HepG2 (cell line): Measurements from ENCODE around the gene MLX. TPM values are rescaled to one million over a fixed set of nuclear protein-coding genes. Genes with fewer than 3 reads are reported as not detected.

Experiments
- AKAP8 ChIP-seq: sonication (generic); formaldehyde crosslinking; IDR thresholded peaks from 2 replicates; pipeline ENCODE4 v1.5.1; 2020; ENCODE audit warnings: mild to moderate bottlenecking, missing genetic modification reagents
- CBX2 ChIP-seq, 2 experiments: fragments of 200-600 bp in 1 of 2; sonication (generic); formaldehyde crosslinking in 1 of 2; IDR thresholded peaks; 2 replicates each; pipeline versions ENCODE4 v1.7.0 to v1.8.1; 2018 to 2022; ENCODE audit warnings: low read depth in 2 of 2, low read length in 1 of 2, mild to moderate bottlenecking in 1 of 2, missing genetic modification reagents in 1 of 2
- CTCF ChIP-seq: sonication (generic); formaldehyde crosslinking; IDR thresholded peaks from 2 replicates; pipeline ENCODE4 v1.5.0; 2020; ENCODE audit warnings: mild to moderate bottlenecking, missing genetic modification reagents, moderate library complexity
- ETV6 ChIP-seq: sonication (generic); formaldehyde crosslinking; conservative IDR thresholded peaks from 2 replicates; pipeline ENCODE4 v1.4.0; 2020; ENCODE audit warnings: missing genetic modification reagents
- GPN1 ChIP-seq: sonication (generic); formaldehyde crosslinking; IDR thresholded peaks from 2 replicates; pipeline ENCODE4 v1.5.1; 2020; ENCODE audit warnings: missing genetic modification reagents, borderline replicate concordance
- IKZF1 ChIP-seq: fragments of 450-650 bp; IDR thresholded peaks from 2 replicates; pipeline ENCODE4 v1.7.1; 2016
- KDM4B ChIP-seq: sonication (generic); formaldehyde crosslinking; IDR thresholded peaks from 2 replicates; pipeline ENCODE4 v1.4.0; 2020; ENCODE audit warnings: missing genetic modification reagents
- KDM5B ChIP-seq: sonication (generic); formaldehyde crosslinking; IDR thresholded peaks from 2 replicates; pipeline ENCODE4 v1.4.0; 2020; ENCODE audit warnings: missing genetic modification reagents, mild to moderate bottlenecking, borderline replicate concordance
- KLF11 ChIP-seq: IDR thresholded peaks from 2 replicates; pipeline ENCODE4 v1.6.1; 2016; ENCODE audit warnings: missing compliant biosample characterization
- MBD4 ChIP-seq: IDR thresholded peaks from 2 replicates; pipeline ENCODE4 v1.6.1; 2012; ENCODE audit warnings: low read length, inconsistent platforms, borderline replicate concordance
- MEF2D ChIP-seq: sonication (generic); formaldehyde crosslinking; IDR thresholded peaks from 2 replicates; pipeline ENCODE4 v1.5.1; 2020; ENCODE audit warnings: mild to moderate bottlenecking, missing genetic modification reagents
- NCOR1 ChIP-seq: fragments of 200-600 bp; sonication (generic); IDR thresholded peaks from 2 replicates; pipeline ENCODE4 v1.7.0; 2017; ENCODE audit warnings: antibody characterized with exemption, low read length, borderline replicate concordance
- RAD21 ChIP-seq: fragments of 450-650 bp; formaldehyde crosslinking; IDR thresholded peaks from 2 replicates; pipeline ENCODE4 v1.5.0; 2020; ENCODE audit warnings: mild to moderate bottlenecking
- SALL1 ChIP-seq: sonication (generic); formaldehyde crosslinking; IDR thresholded peaks from 2 replicates; pipeline ENCODE4 v1.8.0; 2022; ENCODE audit warnings: mild to moderate bottlenecking, missing genetic modification reagents
- TARDBP ChIP-seq: sonication (generic); formaldehyde crosslinking; IDR thresholded peaks from 2 replicates; pipeline ENCODE4 v1.8.0; 2022; ENCODE audit warnings: mild to moderate bottlenecking, missing genetic modification reagents
- YY1 ChIP-seq: IDR thresholded peaks from 2 replicates; pipeline ENCODE4 v1.6.1; 2011; ENCODE audit warnings: low read length, low read depth, moderate library complexity, mild to moderate bottlenecking; ENCODE audit not compliant: insufficient read depth, insufficient replicate concordance
- ZFP41 ChIP-seq: sonication (generic); formaldehyde crosslinking; IDR thresholded peaks from 2 replicates; pipeline ENCODE4 v1.4.0; 2020; ENCODE audit warnings: mild to moderate bottlenecking, missing genetic modification reagents, borderline replicate concordance
- ZNF260 ChIP-seq: sonication (generic); formaldehyde crosslinking; IDR thresholded peaks from 2 replicates; pipeline ENCODE4 v1.4.0; 2020; ENCODE audit warnings: missing genetic modification reagents, low read depth, mild to moderate bottlenecking, borderline replicate concordance
- ZNF382 ChIP-seq: sonication (generic); formaldehyde crosslinking; IDR thresholded peaks from 2 replicates; pipeline ENCODE4 v1.5.0; 2020; ENCODE audit warnings: missing genetic modification reagents, mild to moderate bottlenecking, borderline replicate concordance
- ZNF496 ChIP-seq: sonication (generic); formaldehyde crosslinking; IDR thresholded peaks from 2 replicates; pipeline ENCODE4 v1.8.1; 2023; ENCODE audit warnings: mild to moderate bottlenecking, moderate library complexity, missing genetic modification reagents; ENCODE audit not compliant: insufficient replicate concordance
- ZNF674 ChIP-seq: sonication (generic); formaldehyde crosslinking; IDR thresholded peaks from 2 replicates; pipeline ENCODE4 v1.5.0; 2020; ENCODE audit warnings: low read depth, mild to moderate bottlenecking, missing genetic modification reagents
- polyA plus RNA-seq, 8 experiments: library from polyadenylated mRNA; depleted of rRNA in 3 of 8; stranded (reverse) in 7 of 8; unstranded in 1 of 8; fragments of >200 nt; fragmentation: Illumina TruSeq in 4 of 8; extraction: Trizol in 4 of 8; gene quantifications; 2 replicates each; pipeline versions ENCODE4 v1.2.1 to v1.2.3, GENCODE V29; 2011 to 2016; ENCODE audit warnings: low read depth in 4 of 8, missing spikeins in 1 of 8, mixed read lengths in 1 of 8; ENCODE audit not compliant: insufficient read depth in 1 of 8
- total RNA-seq, 5 experiments: library from RNA; depleted of rRNA; stranded (reverse); fragments of >200 nt; fragmentation: Illumina TruSeq; extraction: Trizol; gene quantifications; 2 replicates each; pipeline ENCODE4 v1.2.3, GENCODE V29; 2016; ENCODE audit warnings: low read depth in 1 of 5
- TF ChIP-seq, protein P1 (sequence below): sonication (generic); formaldehyde crosslinking; conservative IDR thresholded peaks from 2 replicates; pipeline ENCODE4 v1.4.0; 2020; ENCODE audit warnings: mild to moderate bottlenecking, missing genetic modification reagents, moderate library complexity
- TF ChIP-seq, protein P2 (sequence below): sonication (generic); formaldehyde crosslinking; IDR thresholded peaks from 2 replicates; pipeline ENCODE4 v1.9.0; 2022; ENCODE audit warnings: low read depth, missing genetic modification reagents

The MLX gene
- total and polyA plus RNA-seq, 2 of the 13 experiments (the other 11 are each of a cell fraction or from before 2014, with no cell fraction given): 38.9 to 74.4 TPM

DNA sequence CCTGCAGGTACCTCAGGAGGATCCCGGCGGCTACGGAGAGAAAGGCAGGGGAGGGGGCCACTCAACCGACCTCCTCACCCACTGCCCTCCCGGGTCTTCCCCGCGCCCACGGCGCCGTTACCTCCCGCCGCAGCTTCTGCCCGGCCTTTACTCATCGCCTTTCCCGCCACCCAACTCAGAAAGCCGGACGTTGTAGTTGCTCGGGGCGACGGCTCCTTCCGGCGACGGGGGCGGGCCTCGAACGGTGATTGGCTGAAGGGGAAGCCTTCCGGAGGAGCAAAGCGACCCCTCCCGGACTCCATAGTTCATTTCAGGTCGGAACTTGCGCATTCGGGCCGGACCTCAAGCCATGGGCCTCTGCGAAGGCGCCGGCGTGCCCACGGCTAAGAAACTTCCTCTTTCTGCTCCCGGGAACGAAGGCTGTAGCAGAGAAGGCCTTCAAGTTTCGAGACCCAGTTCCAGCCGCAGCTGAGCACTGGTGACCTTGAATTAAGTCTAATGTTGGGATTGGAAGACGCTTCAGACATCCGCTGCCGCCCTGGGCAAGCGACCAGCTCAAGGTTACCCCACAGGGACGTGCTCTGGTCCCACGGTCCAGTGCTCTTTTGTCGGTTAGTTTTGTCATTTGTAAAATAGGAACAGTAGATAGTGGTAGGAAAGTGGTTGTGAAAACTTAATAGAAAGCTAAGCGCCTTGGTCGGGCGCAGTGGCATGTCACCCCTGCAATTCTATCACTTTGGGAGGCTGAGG, 10.8 kb downstream of the MLX start, which contains the start of gene PSMC3IP (continued):
- no peak for TF ChIP-seq ZNF496 (CRISPR knock-in tag)
- TF ChIP-seq KDM5B (CRISPR knock-in tag): peak; percentile 85
- TF ChIP-seq GPN1 (CRISPR knock-in tag): no peak
- TF ChIP-seq, protein P1, sequence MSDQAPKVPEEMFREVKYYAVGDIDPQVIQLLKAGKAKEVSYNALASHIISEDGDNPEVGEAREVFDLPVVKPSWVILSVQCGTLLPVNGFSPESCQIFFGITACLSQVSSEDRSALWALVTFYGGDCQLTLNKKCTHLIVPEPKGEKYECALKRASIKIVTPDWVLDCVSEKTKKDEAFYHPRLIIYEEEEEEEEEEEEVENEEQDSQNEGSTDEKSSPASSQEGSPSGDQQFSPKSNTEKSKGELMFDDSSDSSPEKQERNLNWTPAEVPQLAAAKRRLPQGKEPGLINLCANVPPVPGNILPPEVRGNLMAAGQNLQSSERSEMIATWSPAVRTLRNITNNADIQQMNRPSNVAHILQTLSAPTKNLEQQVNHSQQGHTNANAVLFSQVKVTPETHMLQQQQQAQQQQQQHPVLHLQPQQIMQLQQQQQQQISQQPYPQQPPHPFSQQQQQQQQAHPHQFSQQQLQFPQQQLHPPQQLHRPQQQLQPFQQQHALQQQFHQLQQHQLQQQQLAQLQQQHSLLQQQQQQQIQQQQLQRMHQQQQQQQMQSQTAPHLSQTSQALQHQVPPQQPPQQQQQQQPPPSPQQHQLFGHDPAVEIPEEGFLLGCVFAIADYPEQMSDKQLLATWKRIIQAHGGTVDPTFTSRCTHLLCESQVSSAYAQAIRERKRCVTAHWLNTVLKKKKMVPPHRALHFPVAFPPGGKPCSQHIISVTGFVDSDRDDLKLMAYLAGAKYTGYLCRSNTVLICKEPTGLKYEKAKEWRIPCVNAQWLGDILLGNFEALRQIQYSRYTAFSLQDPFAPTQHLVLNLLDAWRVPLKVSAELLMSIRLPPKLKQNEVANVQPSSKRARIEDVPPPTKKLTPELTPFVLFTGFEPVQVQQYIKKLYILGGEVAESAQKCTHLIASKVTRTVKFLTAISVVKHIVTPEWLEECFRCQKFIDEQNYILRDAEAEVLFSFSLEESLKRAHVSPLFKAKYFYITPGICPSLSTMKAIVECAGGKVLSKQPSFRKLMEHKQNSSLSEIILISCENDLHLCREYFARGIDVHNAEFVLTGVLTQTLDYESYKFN (CRISPR knock-in tag): peak; percentile 33
- no peak for TF ChIP-seq IKZF1
- TF ChIP-seq TARDBP: peak; percentile 77; the same call in 1 of the 2 replicates
- TF ChIP-seq KLF11 (CRISPR knock-in tag): peak; percentile 89; the same call in 1 of the 2 replicates
- TF ChIP-seq ZFP41 (CRISPR knock-in tag): no peak; the same call in 1 of the 2 replicates
- TF ChIP-seq, protein P2, sequence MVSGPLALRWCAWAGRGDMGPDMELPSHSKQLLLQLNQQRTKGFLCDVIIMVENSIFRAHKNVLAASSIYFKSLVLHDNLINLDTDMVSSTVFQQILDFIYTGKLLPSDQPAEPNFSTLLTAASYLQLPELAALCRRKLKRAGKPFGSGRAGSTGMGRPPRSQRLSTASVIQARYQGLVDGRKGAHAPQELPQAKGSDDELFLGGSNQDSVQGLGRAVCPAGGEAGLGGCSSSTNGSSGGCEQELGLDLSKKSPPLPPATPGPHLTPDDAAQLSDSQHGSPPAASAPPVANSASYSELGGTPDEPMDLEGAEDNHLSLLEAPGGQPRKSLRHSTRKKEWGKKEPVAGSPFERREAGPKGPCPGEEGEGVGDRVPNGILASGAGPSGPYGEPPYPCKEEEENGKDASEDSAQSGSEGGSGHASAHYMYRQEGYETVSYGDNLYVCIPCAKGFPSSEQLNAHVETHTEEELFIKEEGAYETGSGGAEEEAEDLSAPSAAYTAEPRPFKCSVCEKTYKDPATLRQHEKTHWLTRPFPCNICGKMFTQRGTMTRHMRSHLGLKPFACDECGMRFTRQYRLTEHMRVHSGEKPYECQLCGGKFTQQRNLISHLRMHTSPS (CRISPR knock-in tag): no peak
- no peak; the same call in 1 of the 2 replicates for TF ChIP-seq ZNF674 (CRISPR knock-in tag)
- no peak; the same call in 1 of the 2 replicates for TF ChIP-seq ETV6
- 0 out of 2 replicates have a peak, but pooled peaks have one; percentile 16 for TF ChIP-seq KDM4B
- no peak; the same call in 1 of the 2 replicates for TF ChIP-seq ZNF260
- TF ChIP-seq ZNF382 (CRISPR knock-in tag): no peak
- peak; percentile 73 for TF ChIP-seq YY1
- TF ChIP-seq CBX2 (IDR thresholded peaks at IDR 0.05; ENCODE audit: low read depth, low read length): no peak
- TF ChIP-seq CBX2 (CRISPR knock-in tag; IDR thresholded peaks at IDR 0.05; ENCODE audit: low read depth): no peak
- TF ChIP-seq MBD4: no peak
- 0 out of 2 replicates have a peak, but pooled peaks have one; percentile 15 for TF ChIP-seq NCOR1
- TF ChIP-seq AKAP8: peak; percentile 60; the same call in 1 of the 2 replicates
- peak; percentile 86 for TF ChIP-seq SALL1
- TF ChIP-seq RAD21: peak; percentile 59; the same call in 1 of the 2 replicates
- peak; percentile 84 for TF ChIP-seq CTCF
- TF ChIP-seq MEF2D: peak; percentile 72
